OCI-LY1 (cell line): Measurements from ENCODE around the gene UCMA.

Experiments used
- EZH2 ChIP-seq: fragments of 200-600 bp; sonication (generic), shearing (Covaris generic); IDR thresholded peaks from 2 replicates; pipeline ENCODE4 v1.8.0; 2017; ENCODE audit warnings: borderline replicate concordance, mixed run types, mild to moderate bottlenecking, antibody characterized with exemption, low read length, moderate library complexity, mixed read lengths
- TF ChIP-seq, protein P1 (sequence below): fragments of 200-600 bp; sonication (generic), shearing (Covaris generic); IDR thresholded peaks from 2 replicates; pipeline ENCODE4 v1.5.1; 2017; ENCODE audit warnings: mild to moderate bottlenecking, antibody characterized with exemption, low read length, moderate library complexity, mixed read lengths

DNA sequence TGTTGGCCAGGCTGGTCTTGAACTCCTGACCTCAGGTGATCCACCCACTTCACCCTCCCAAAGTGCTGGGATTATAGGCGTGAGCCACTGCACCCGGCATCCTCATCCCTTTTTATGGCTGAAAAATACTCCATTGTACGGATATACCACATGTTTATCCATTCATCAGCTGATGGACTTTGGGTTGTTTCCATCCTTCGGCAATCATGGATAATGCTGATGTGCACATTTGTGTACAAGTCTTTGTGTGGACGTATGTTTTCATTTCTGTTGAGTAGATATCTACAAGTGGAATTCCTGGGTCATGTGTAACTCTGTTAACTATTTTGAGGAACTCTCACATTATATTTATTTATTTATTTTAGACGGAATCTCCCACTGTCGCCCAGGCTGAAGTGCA, 5.7 kb upstream of the UCMA start:
- TF ChIP-seq, protein P1, sequence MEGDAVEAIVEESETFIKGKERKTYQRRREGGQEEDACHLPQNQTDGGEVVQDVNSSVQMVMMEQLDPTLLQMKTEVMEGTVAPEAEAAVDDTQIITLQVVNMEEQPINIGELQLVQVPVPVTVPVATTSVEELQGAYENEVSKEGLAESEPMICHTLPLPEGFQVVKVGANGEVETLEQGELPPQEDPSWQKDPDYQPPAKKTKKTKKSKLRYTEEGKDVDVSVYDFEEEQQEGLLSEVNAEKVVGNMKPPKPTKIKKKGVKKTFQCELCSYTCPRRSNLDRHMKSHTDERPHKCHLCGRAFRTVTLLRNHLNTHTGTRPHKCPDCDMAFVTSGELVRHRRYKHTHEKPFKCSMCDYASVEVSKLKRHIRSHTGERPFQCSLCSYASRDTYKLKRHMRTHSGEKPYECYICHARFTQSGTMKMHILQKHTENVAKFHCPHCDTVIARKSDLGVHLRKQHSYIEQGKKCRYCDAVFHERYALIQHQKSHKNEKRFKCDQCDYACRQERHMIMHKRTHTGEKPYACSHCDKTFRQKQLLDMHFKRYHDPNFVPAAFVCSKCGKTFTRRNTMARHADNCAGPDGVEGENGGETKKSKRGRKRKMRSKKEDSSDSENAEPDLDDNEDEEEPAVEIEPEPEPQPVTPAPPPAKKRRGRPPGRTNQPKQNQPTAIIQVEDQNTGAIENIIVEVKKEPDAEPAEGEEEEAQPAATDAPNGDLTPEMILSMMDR, result no peak
- no peak for TF ChIP-seq EZH2
